AG09309 (cell line): ENCODE results near the gene CCDC68.

Experiments
- DNase-seq: peaks from one replicate; pipeline ENCODE4 v3.0.0-alpha.2; 2010; ENCODE audit warnings: low read depth
- H3K4me3 ChIP-seq: 2 replicates; pipeline ENCODE4 v1.5.1; 2011; ENCODE audit warnings: mild to moderate bottlenecking, low read depth, low read length, moderate library complexity; ENCODE audit not compliant: control insufficient read depth
- CTCF ChIP-seq: IDR thresholded peaks from 2 replicates; pipeline ENCODE4 v1.5.1; 2011; ENCODE audit warnings: mild to moderate bottlenecking, low read depth, low read length, inconsistent platforms; ENCODE audit not compliant: insufficient read depth, control insufficient read depth; ENCODE audit errors: missing control alignments

Gene CCDC68

GRCh38 chr18:54961868-54962267 is 2.6 kb upstream of the CCDC68 start:
- no peak for TF ChIP-seq CTCF
- H3K4me3 ChIP-seq: no peak overlapping the region
- DNase-seq: no peak

GRCh38 chr18:54961016-54961423 is 1.8 kb upstream of the CCDC68 start:
- no peak overlapping the region for H3K4me3 ChIP-seq
- no peak for DNase-seq
- TF ChIP-seq CTCF: no peak

- no peak for DNase-seq
- no peak overlapping the region for H3K4me3 ChIP-seq
- TF ChIP-seq CTCF: no peak
These were observed 936 bp upstream of the CCDC68 start for GRCh38 chr18:54960197-54960596.

GRCh38 chr18:54957996-54958395 is 1.3 kb downstream of the CCDC68 start:
- H3K4me3 ChIP-seq: no peak overlapping the region
- no peak for TF ChIP-seq CTCF
- DNase-seq: no peak

- no peak for TF ChIP-seq CTCF
- DNase-seq: no peak
- H3K4me3 ChIP-seq: no peak overlapping the region
These were observed 1.9 kb downstream of the CCDC68 start for GRCh38 chr18:54957296-54957832.

- no peak for TF ChIP-seq CTCF
These were observed 2.8 kb downstream of the CCDC68 start for GRCh38 chr18:54956506-54956905.

GRCh38 chr18:54952026-54952425 is 7.2 kb downstream of the CCDC68 start:
- no peak overlapping the region for H3K4me3 ChIP-seq
- no peak for TF ChIP-seq CTCF
- no peak for DNase-seq

More at GRCh38 chr18:54956506-54956905, 2.8 kb downstream of the CCDC68 start:
- DNase-seq: no peak
- no peak overlapping the region for H3K4me3 ChIP-seq
